BLaER1 treated with 17β-estradiol and CSF1 and Interleukin-3, amounts not matched to agents 10 nM and 100 nM (cell line): ENCODE results near the gene COBL.

Experiments
- H3K27ac ChIP-seq, 11 experiments: shearing (Covaris generic); formaldehyde crosslinking; 2 replicates each; pipeline ENCODE4 v1.8.1; 2022
- H3K27me3 ChIP-seq, 11 experiments: shearing (Covaris generic); formaldehyde crosslinking; 2 replicates each; pipeline ENCODE4 v1.8.1; 2022
- H3K36me3 ChIP-seq, 11 experiments: shearing (Covaris generic); formaldehyde crosslinking; 2 replicates each; pipeline ENCODE4 v1.8.1; 2022
- H3K4me1 ChIP-seq, 10 experiments: shearing (Covaris generic); formaldehyde crosslinking; 2 replicates each; pipeline ENCODE4 v1.8.1; 2022
- H3K4me2 ChIP-seq, 11 experiments: shearing (Covaris generic); formaldehyde crosslinking; 2 replicates each; pipeline ENCODE4 v1.8.1; 2022
- H3K4me3 ChIP-seq, 10 experiments: shearing (Covaris generic); formaldehyde crosslinking; 2 replicates each; pipeline ENCODE4 v1.8.1; 2022
- H3K9ac ChIP-seq, 11 experiments: shearing (Covaris generic); formaldehyde crosslinking; 2 replicates each; pipeline ENCODE4 v1.8.1; 2022
- H3K9me3 ChIP-seq, 11 experiments: shearing (Covaris generic); formaldehyde crosslinking; replicated peaks in 1 of 11; 2 replicates each; pipeline ENCODE4 v1.8.1; 2022
- H4K20me1 ChIP-seq, 11 experiments: shearing (Covaris generic); formaldehyde crosslinking; 2 replicates each; pipeline ENCODE4 v1.8.1; 2022
- Cebpa-rat ChIP-seq, 11 experiments: shearing (Covaris generic); IDR thresholded peaks; 2 replicates each; pipeline ENCODE4 v1.8.1; 2022

Gene COBL

DNA sequence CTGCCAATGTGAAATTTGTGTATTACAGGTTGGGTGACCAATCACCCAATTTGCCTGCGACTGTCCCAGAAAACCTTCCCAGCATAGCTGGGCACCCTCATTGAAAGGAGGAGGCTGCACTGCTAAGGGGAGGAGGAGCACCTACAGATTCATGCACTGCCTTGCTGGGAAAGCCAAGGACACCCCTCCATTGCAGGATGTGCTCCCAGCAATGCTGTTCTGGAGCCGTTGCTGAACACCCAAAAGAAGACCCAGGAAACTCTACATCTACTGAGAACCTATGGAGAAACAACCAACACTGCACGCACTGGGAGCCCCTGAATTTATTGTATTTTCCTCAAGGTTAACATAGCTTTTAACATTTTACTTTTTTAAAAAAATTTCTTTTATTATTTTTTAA, 295.7 kb downstream of the COBL start:
- H3K4me3 ChIP-seq, result no peak overlapping the region
- no peak for TF ChIP-seq Cebpa-rat (IDR thresholded peaks at IDR 0.05)
- H3K4me1 ChIP-seq, result peaks cover 0 to 7% (median 0%) of the 10 kb centered on the region in 10 experiments; a peak in 3 of 20 replicates
- no peaks in the 10 kb centered on the region for H3K36me3 ChIP-seq
- no peaks in the 10 kb centered on the region for H4K20me1 ChIP-seq
- no peak overlapping the region for H3K27ac ChIP-seq
- no peak overlapping the region for H3K9ac ChIP-seq
- H3K9me3 ChIP-seq, result no peaks in the 10 kb centered on the region
- H3K27me3 ChIP-seq, result no peaks in the 10 kb centered on the region
- no peak overlapping the region for H3K4me2 ChIP-seq

DNA sequence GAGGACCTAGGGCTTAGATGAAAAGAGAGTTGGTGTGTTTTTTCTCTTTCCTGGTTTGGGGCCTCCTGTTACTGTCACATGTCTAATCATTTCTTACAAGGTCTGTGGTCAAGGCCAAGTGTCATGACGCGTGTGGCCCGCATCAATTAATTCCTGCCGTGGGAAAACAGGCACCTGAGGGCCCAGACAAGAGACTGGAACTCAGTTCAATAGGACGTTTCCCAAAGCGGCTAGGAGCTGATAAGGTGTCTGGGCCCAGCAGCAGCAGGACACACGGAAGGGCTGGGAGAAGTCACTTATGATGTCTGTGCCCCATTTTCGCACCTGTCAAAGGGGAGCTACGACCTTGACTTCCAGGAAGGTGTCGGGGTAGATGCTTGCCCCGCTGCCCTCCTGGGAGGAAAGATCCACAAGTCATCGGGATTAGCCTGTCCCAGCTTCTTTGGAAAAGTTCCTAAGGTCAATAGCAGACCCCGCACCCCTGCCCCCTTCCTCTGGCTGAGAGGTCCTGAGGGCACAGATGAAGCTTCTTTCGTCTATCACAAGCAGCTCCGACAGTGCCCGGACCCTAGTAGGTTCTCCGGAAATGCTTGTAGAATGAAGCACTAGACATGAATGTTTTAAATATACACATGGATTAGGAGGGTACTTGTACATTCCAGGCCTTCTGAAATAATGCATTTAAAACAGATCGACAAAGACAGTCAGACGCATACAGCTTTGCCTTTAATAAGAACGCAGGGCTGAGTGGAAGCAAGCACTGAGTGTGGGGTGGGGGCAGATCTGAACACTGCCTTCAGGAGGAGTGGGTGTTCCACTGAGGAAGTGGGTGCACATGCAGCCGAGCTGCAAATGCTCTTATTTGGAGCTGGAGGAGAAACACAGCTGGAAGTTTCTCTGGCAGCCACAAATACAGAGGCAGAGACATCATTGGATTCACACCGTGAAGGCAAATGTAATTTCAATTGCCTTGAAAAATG, 296.4 kb downstream of the COBL start:
- Histone ChIP-seq H3K9ac (no peak overlapping the region), H3K4me2 (no peak overlapping the region), H3K27me3 (no peaks in the 10 kb centered on the region), H4K20me1 (no peaks in the 10 kb centered on the region), H3K4me1 (peaks cover 0 to 7% (median 0%) of the 10 kb centered on the region in 10 experiments; a peak in 3 of 20 replicates), H3K27ac (no peak overlapping the region), H3K36me3 (no peaks in the 10 kb centered on the region), H3K9me3 (no peaks in the 10 kb centered on the region), H3K4me3 (no peak overlapping the region)
- no peak for TF ChIP-seq Cebpa-rat (IDR thresholded peaks at IDR 0.05)

DNA sequence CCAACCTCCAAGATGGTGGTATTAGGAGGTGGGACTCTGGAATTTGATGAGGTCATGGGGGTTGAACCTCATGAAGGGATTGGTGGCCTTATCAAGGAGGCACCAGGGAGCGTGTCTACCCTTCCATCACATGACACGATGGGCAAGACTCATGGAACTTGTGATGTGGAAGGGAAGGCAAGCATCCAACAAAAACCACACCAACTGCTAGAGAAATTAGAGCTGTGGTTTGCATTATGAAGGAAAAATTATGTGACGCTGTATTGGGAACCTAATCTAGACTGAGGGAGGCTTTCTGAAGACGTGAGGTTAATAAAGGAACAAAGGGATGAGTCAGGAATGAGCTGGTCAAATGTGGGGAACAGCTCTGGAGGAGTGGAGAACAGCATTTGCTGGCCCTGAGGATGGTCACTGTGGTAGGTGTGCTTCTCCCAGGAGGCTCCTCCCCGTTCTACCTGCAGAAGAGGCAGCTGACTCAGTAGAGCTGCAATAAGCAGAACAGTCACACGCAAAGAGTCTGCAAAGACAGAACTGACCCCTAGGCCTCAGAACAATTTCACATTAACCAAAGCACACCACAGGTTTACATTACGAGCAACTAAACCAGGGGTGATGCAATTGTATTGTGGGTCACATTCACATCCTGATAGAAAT, 297.3 kb downstream of the COBL start:
- Histone ChIP-seq H3K4me2 (no peak overlapping the region; a peak in 1 of 22 replicates), H3K27me3 (no peaks in the 10 kb centered on the region), H3K4me3 (no peak overlapping the region), H3K27ac (no peak overlapping the region), H3K9me3 (no peaks in the 10 kb centered on the region), H4K20me1 (no peaks in the 10 kb centered on the region), H3K36me3 (no peaks in the 10 kb centered on the region), H3K4me1 (peaks cover 0 to 7% (median 0%) of the 10 kb centered on the region in 10 experiments; a peak in 3 of 20 replicates), H3K9ac (no peak overlapping the region)
- TF ChIP-seq Cebpa-rat (IDR thresholded peaks at IDR 0.05), result no peak

DNA sequence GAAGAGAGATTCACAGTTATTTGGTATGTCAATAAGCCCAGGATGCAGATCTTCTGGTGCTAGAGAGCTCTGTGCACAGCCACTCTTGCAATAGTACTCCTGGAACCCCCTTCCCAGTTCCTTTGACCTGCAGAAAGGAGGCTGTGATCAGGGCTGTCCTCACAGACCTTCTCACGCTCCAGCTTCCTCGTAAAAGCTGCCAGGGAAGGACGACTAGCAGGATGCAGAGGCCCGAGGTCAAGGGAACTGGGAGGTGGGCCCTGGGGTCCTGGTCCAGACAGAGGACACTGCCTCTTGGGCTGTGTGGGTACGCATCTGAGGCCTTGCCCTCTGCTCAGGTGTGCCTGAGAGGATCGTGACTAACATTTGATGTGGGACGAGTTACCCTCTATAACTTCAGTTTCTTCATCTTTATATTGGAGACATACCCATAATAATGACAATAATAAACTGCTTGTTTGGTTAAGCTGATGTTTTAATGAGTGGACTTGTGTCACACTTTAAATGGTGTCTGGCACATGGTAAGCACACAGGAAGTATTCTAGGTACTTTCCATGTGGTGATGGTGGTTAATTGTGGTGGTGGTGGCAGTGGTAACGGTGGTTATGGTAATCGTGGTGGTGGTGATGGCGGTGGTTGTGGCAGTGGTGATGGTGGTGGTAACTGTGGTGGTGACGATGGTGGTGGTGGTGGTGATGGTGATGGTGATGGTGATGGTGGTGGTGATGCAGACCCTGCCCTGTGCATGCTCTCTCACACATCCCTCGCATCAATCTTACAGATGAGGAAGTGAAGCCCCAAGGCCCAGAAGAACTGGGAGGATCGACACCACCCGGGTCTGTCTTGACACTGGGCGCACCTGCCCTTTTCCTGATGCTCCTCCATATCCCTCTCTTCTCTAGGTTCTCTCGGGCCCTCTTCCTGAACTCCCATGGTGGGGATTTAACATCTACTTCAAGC, 298.8 kb downstream of the COBL start:
- H3K9me3 ChIP-seq, result no peaks in the 10 kb centered on the region
- no peak overlapping the region for H3K4me2 ChIP-seq
- H4K20me1 ChIP-seq, result no peaks in the 10 kb centered on the region
- peaks cover 0 to 7% (median 0%) of the 10 kb centered on the region in 10 experiments; a peak in 3 of 20 replicates for H3K4me1 ChIP-seq
- H3K27me3 ChIP-seq, result no peaks in the 10 kb centered on the region
- TF ChIP-seq Cebpa-rat (IDR thresholded peaks at IDR 0.05), result no peak
- no peak overlapping the region for H3K9ac ChIP-seq
- H3K36me3 ChIP-seq, result no peaks in the 10 kb centered on the region
- no peak overlapping the region for H3K4me3 ChIP-seq
- no peak overlapping the region for H3K27ac ChIP-seq

DNA sequence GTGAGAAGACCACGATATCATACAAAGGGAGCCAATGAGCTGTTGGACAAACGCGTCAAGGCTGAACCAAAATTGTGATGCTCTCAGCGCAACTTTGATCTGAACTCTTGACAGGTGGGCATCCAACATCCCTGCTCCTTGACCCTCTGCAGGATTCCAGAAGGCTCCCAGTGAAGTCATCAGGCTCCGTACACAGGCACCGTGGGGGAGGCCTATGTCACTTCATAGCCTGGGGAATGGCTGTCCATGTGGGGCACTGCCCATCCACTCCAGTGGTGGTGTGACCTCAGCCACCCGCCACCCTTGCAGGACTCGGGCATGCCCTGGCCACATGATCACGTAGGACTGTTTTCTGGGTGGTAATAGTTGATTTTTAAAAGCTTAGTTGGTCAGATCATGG, 300.1 kb downstream of the COBL start:
- no peak for TF ChIP-seq Cebpa-rat (IDR thresholded peaks at IDR 0.05)
- Histone ChIP-seq H4K20me1 (no peaks in the 10 kb centered on the region), H3K4me3 (no peak overlapping the region), H3K27ac (no peak overlapping the region), H3K4me1 (peaks cover 0 to 10% (median 0%) of the 10 kb centered on the region in 10 experiments; a peak in 2 of 20 replicates), H3K36me3 (no peaks in the 10 kb centered on the region), H3K4me2 (no peak overlapping the region), H3K9me3 (no peaks in the 10 kb centered on the region), H3K9ac (no peak overlapping the region), H3K27me3 (no peaks in the 10 kb centered on the region)

DNA sequence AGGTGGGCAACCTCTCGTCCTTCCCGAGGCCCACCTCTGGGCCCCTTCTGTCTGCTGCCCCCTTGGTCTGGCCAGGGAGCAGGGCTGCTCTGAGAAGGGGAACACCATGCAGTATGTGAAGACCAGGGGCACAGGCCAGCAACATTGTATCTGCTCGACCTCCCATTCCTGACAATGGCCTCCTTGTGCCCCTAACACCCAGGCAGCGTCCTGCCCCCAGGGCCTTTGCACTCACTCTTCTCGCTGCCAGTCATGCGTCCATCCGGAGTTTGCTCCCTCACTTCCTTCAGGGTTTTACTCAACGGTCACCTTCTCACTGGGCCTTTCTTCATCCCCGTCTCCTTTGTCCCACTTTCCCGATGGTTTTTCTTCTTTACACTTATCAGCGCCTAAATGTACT, 301.0 kb downstream of the COBL start:
- Histone ChIP-seq H3K9me3 (no peaks in the 10 kb centered on the region), H3K4me1 (peaks cover 0 to 10% (median 0%) of the 10 kb centered on the region in 10 experiments; a peak in 2 of 20 replicates), H3K4me2 (no peak overlapping the region), H4K20me1 (no peaks in the 10 kb centered on the region), H3K36me3 (no peaks in the 10 kb centered on the region), H3K9ac (no peak overlapping the region), H3K27me3 (no peaks in the 10 kb centered on the region), H3K27ac (no peak overlapping the region), H3K4me3 (no peak overlapping the region)
- no peak for TF ChIP-seq Cebpa-rat (IDR thresholded peaks at IDR 0.05)

DNA sequence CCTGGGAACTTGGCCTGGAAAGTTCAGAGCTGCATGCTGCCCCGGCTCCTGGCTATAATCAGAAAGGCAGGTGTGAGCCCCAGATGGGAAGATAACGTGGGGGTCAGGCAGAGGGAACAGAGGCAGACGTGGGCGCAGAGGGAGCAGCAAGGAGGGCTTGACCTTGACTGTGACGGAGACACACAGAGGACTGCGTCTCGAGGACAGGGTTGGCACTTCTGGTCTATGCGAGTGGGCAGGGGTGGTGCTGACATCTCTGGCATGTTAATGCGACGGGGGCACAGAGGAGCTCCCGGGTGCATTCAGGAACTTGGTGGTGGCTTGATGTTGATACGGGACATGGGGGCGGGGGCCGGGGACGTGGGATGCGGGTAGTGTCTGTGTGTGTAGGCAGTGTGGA, 301.8 kb downstream of the COBL start:
- Histone ChIP-seq H3K9ac (no peak overlapping the region), H3K27ac (no peak overlapping the region), H3K36me3 (no peaks in the 10 kb centered on the region), H3K4me1 (peaks cover 0 to 10% (median 0%) of the 10 kb centered on the region in 10 experiments; a peak in 2 of 20 replicates), H4K20me1 (no peaks in the 10 kb centered on the region), H3K27me3 (no peaks in the 10 kb centered on the region), H3K4me3 (no peak overlapping the region), H3K4me2 (no peak overlapping the region), H3K9me3 (no peaks in the 10 kb centered on the region)
- no peak for TF ChIP-seq Cebpa-rat (IDR thresholded peaks at IDR 0.05)

DNA sequence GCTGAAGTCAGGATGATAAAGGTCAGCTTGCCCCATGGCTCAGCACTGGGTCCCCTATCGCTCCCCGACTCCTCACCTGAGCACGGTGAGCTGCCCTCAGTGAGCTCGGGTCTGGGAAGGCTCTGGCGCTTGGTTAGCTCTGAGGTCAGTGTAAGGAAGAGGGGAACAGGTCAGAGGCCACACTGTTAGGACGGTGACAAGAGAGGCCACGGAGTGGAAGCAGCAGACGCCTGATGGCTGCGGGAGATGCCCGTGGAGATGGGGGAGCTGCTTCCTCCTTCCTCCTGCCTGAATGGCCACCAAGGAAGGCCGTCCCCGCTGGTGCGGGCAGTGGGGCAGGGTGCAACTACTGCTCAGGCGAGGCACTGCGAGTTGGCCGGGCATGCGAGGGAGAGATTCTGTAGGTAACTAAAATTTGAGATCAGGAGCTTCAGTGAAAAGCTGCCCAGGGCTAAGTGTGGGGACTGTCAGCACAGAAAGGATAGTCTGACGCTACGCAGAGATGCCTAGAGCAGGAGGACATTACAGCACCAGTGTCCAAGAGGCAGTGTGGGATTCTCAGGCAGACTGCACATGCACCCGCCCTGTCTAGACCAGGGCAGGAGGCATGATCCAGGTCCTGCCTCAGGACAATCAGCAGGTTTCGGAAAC, 302.6 kb downstream of the COBL start:
- Histone ChIP-seq H3K27ac (no peak overlapping the region), H4K20me1 (no peaks in the 10 kb centered on the region), H3K4me1 (peaks cover 0 to 4% (median 0%) of the 10 kb centered on the region in 10 experiments; a peak in 2 of 20 replicates), H3K27me3 (no peaks in the 10 kb centered on the region), H3K9me3 (no peaks in the 10 kb centered on the region), H3K4me2 (no peak overlapping the region), H3K36me3 (no peaks in the 10 kb centered on the region), H3K4me3 (no peak overlapping the region), H3K9ac (no peak overlapping the region)
- no peak for TF ChIP-seq Cebpa-rat (IDR thresholded peaks at IDR 0.05)
